CD4-positive, alpha-beta memory T cell (primary cell): ENCODE data around the gene TDRD15. TPM values are rescaled to one million over a fixed set of nuclear protein-coding genes. Genes with fewer than 3 reads are reported as not detected.
A peak's percentile ranks its signal among the peaks of the same experiment; 100 is the strongest.

ENCODE experiments used
- CTCF ChIA-PET: fragments of 350-600 bp; sonication (Branson Sonifier 250); formaldehyde crosslinking; loops from one replicate; lab custom pipeline; 2021; ENCODE audit warnings: inconsistent platforms; ENCODE audit not compliant: partially characterized antibody; lab: Charles Lee
- POLR2A ChIA-PET: fragments of 350-600 bp; sonication (Branson Sonifier 250); formaldehyde crosslinking; loops from one replicate; lab custom pipeline; 2021; ENCODE audit not compliant: partially characterized antibody; lab: Charles Lee
- DNase-seq, 5 donors: peaks; one replicate each; pipeline versions ENCODE4 v3.0.0 to v3.0.0-alpha.2; 2020 to 2022; ENCODE audit warnings: mixed read lengths in 1 of 5
- H3K27ac ChIP-seq: one replicate; pipeline ENCODE4 v1.7.0; 2013; ENCODE audit warnings: low read depth, low read length
- H3K27me3 ChIP-seq: 2 replicates; pipeline ENCODE4 v1.7.0; 2013; ENCODE audit warnings: mild to moderate bottlenecking, low read length, moderate library complexity; ENCODE audit not compliant: insufficient read depth
- H3K36me3 ChIP-seq: 2 replicates; pipeline ENCODE4 v1.7.0; 2013; ENCODE audit warnings: mild to moderate bottlenecking, low read length, moderate library complexity; ENCODE audit not compliant: insufficient read depth
- H3K4me1 ChIP-seq: 2 replicates; pipeline ENCODE4 v1.7.0; 2013; ENCODE audit warnings: mild to moderate bottlenecking, low read length, moderate library complexity; ENCODE audit not compliant: insufficient read depth
- H3K4me3 ChIP-seq, 2 donors: one replicate each; pipeline ENCODE4 v1.7.0; 2013; ENCODE audit warnings: low read length in 2 of 2, mild to moderate bottlenecking in 1 of 2
- H3K9me3 ChIP-seq, 2 donors: one replicate each; pipeline ENCODE4 v1.7.0; 2013; ENCODE audit warnings: low read length in 2 of 2, control low read depth in 1 of 2; ENCODE audit not compliant: control insufficient read depth in 1 of 2
- H3K27ac Mint-ChIP-seq, 7 donors: one replicate each; pipeline ENCODE4 v1.8.0; 2020 to 2021; ENCODE audit warnings: mixed read lengths in 7 of 7, mild to moderate bottlenecking in 6 of 7, inconsistent platforms in 3 of 7, moderate library complexity in 3 of 7
- H3K27me3 Mint-ChIP-seq, 2 donors: one replicate each; pipeline ENCODE4 v1.8.0; 2020 to 2021; ENCODE audit warnings: mixed read lengths in 2 of 2
- H3K36me3 Mint-ChIP-seq, 2 donors: one replicate each; pipeline ENCODE4 v1.8.0; 2020 to 2021; ENCODE audit warnings: mixed read lengths in 2 of 2, inconsistent platforms in 1 of 2, mild to moderate bottlenecking in 1 of 2
- H3K4me1 Mint-ChIP-seq, 4 donors: one replicate each; pipeline ENCODE4 v1.8.0; 2020 to 2021; ENCODE audit warnings: mixed read lengths in 4 of 4, mild to moderate bottlenecking in 1 of 4
- H3K4me3 Mint-ChIP-seq, 8 donors: one replicate each; pipeline ENCODE4 v1.8.0; 2020 to 2021; ENCODE audit warnings: mixed read lengths in 8 of 8, mild to moderate bottlenecking in 7 of 8, moderate library complexity in 6 of 8, inconsistent platforms in 3 of 8
- H3K9me3 Mint-ChIP-seq, 8 donors: one replicate each; pipeline ENCODE4 v1.8.0; 2020 to 2021; ENCODE audit warnings: mixed read lengths in 8 of 8, mild to moderate bottlenecking in 5 of 8, inconsistent platforms in 3 of 8, moderate library complexity in 1 of 8
- intact Hi-C: fragments of 100-400 bp; cut with micrococcal nuclease; formaldehyde crosslinking; loops from one replicate; pipeline ENCODE4 v1.15.1; 2023
- polyA plus RNA-seq, 2 donors: library from polyadenylated mRNA; unstranded; fragments of 300-500 nt; fragmentation: Illumina TruSeq; gene quantifications; one replicate each; pipeline ENCODE4 v1.2.3, GENCODE V29; 2021
- total RNA-seq, 2 experiments: library from RNA; stranded (reverse); gene quantifications; one replicate each; pipeline ENCODE4 v1.2.3, GENCODE V29; 2021

The TDRD15 gene
- total and polyA plus RNA-seq, 4 experiments from 2014 or later, result 0.03 to 0.06 (median 0.06) TPM; not detected in 1

- Histone ChIP-seq H3K4me1 (no peaks in the 10 kb centered on the region), H3K36me3 (no peaks in the 10 kb centered on the region), H3K27me3 (no peaks in the 10 kb centered on the region), H3K9me3 (no peaks in the 10 kb centered on the region), H3K27ac (no peak overlapping the region), H3K4me3 (no peak overlapping the region)
- POLR2A ChIA-PET, result no interaction called here
- Mint-ChIP-seq H3K4me1 (no peaks in the 10 kb centered on the region), H3K27ac (no peak overlapping the region), H3K4me3 (no peak overlapping the region), H3K27me3 (no peaks in the 10 kb centered on the region), H3K36me3 (no peaks in the 10 kb centered on the region), H3K9me3 (peaks cover 0 to 3% (median under 1%) of the 10 kb centered on the region in 8 donors)
- CTCF ChIA-PET, result no interaction called here
- DNase-seq, result no peak
- intact Hi-C loops, result no loop called here
These were observed 39.4 kb downstream of the TDRD15 start for GRCh38 chr2:21163213-21163612.

GRCh38 chr2:21165350-21165749 lies 41.6 kb downstream of the TDRD15 start:
- H3K4me3 ChIP-seq, result no peak overlapping the region
- Mint-ChIP-seq H3K27ac (no peak overlapping the region), H3K36me3 (no peaks in the 10 kb centered on the region), H3K4me3 (no peak overlapping the region), H3K27me3 (no peaks in the 10 kb centered on the region), H3K9me3 (peaks cover 0 to 7% (median under 1%) of the 10 kb centered on the region in 8 donors), H3K4me1 (no peaks in the 10 kb centered on the region)
- H3K27ac ChIP-seq, result no peak overlapping the region
- intact Hi-C loops, result no loop called here
- ChIA-PET POLR2A (no interaction called here), CTCF (no interaction called here)
- H3K4me1 ChIP-seq, result no peaks in the 10 kb centered on the region
- DNase-seq, result no peak
- H3K27me3 ChIP-seq, result no peaks in the 10 kb centered on the region
- no peaks in the 10 kb centered on the region for H3K9me3 ChIP-seq
- H3K36me3 ChIP-seq, result no peaks in the 10 kb centered on the region

- Mint-ChIP-seq H3K27ac (no peak overlapping the region), H3K27me3 (peaks cover 0 to 4% of the 10 kb centered on the region in 2 donors), H3K36me3 (no peaks in the 10 kb centered on the region), H3K9me3 (peaks cover 0 to 3% (median 0%) of the 10 kb centered on the region in 8 donors), H3K4me1 (no peaks in the 10 kb centered on the region), H3K4me3 (no peak overlapping the region)
- Histone ChIP-seq H3K4me1 (no peaks in the 10 kb centered on the region), H3K36me3 (no peaks in the 10 kb centered on the region), H3K4me3 (no peak overlapping the region), H3K9me3 (no peaks in the 10 kb centered on the region), H3K27ac (no peak overlapping the region), H3K27me3 (no peaks in the 10 kb centered on the region)
- intact Hi-C loops, result no loop called here
- DNase-seq, result no peak
- ChIA-PET POLR2A (no interaction called here), CTCF (no interaction called here)
These were observed 52.3 kb downstream of the TDRD15 start for GRCh38 chr2:21175895-21176646.

GRCh38 chr2:21181957-21182356 lies 58.2 kb downstream of the TDRD15 start:
- no peaks in the 10 kb centered on the region for H3K27me3 Mint-ChIP-seq
- H3K36me3 ChIP-seq, result no peaks in the 10 kb centered on the region
- no peaks in the 10 kb centered on the region for H3K4me1 ChIP-seq
- no peak overlapping the region for H3K27ac ChIP-seq
- POLR2A ChIA-PET, result no interaction called here
- H3K4me1 Mint-ChIP-seq, result no peaks in the 10 kb centered on the region
- DNase-seq, result no peak
- H3K27me3 ChIP-seq, result no peaks in the 10 kb centered on the region
- no peak overlapping the region for H3K27ac Mint-ChIP-seq
- H3K4me3 Mint-ChIP-seq, result no peak overlapping the region
- intact Hi-C loops, result no loop called here
- H3K4me3 ChIP-seq, result no peak overlapping the region
- H3K9me3 Mint-ChIP-seq, result peaks cover 0 to 5% (median 0%) of the 10 kb centered on the region in 8 donors
- CTCF ChIA-PET, result no interaction called here
- no peaks in the 10 kb centered on the region for H3K36me3 Mint-ChIP-seq
- no peaks in the 10 kb centered on the region for H3K9me3 ChIP-seq

GRCh38 chr2:21183306-21183705 lies 59.5 kb downstream of the TDRD15 start:
- DNase-seq, result no peak
- no peaks in the 10 kb centered on the region for H3K27me3 Mint-ChIP-seq
- CTCF ChIA-PET, result no interaction called here
- POLR2A ChIA-PET, result no interaction called here
- H3K27ac ChIP-seq, result no peak overlapping the region
- H3K9me3 Mint-ChIP-seq, result peaks cover 0 to 6% (median 0%) of the 10 kb centered on the region in 8 donors
- no peaks in the 10 kb centered on the region for H3K4me1 ChIP-seq
- H3K27ac Mint-ChIP-seq, result no peak overlapping the region
- H3K36me3 ChIP-seq, result no peaks in the 10 kb centered on the region
- no peaks in the 10 kb centered on the region for H3K36me3 Mint-ChIP-seq
- intact Hi-C loops, result no loop called here
- H3K4me1 Mint-ChIP-seq, result no peaks in the 10 kb centered on the region
- no peaks in the 10 kb centered on the region for H3K9me3 ChIP-seq
- no peak overlapping the region for H3K4me3 Mint-ChIP-seq
- H3K27me3 ChIP-seq, result no peaks in the 10 kb centered on the region
- no peak overlapping the region for H3K4me3 ChIP-seq

GRCh38 chr2:21183726-21184125 lies 60.0 kb downstream of the TDRD15 start:
- no peak for DNase-seq
- H3K27me3 Mint-ChIP-seq, result no peaks in the 10 kb centered on the region
- H3K27ac Mint-ChIP-seq, result no peak overlapping the region
- H3K4me1 ChIP-seq, result no peaks in the 10 kb centered on the region
- H3K4me3 ChIP-seq, result no peak overlapping the region
- no peak overlapping the region for H3K27ac ChIP-seq
- ChIA-PET CTCF (no interaction called here), POLR2A (no interaction called here)
- H3K4me3 Mint-ChIP-seq, result no peak overlapping the region
- intact Hi-C loops, result no loop called here
- no peaks in the 10 kb centered on the region for H3K36me3 ChIP-seq
- H3K9me3 Mint-ChIP-seq, result peaks cover 0 to 6% (median 0%) of the 10 kb centered on the region in 8 donors
- H3K4me1 Mint-ChIP-seq, result no peaks in the 10 kb centered on the region
- H3K27me3 ChIP-seq, result no peaks in the 10 kb centered on the region
- H3K9me3 ChIP-seq, result no peaks in the 10 kb centered on the region
- no peaks in the 10 kb centered on the region for H3K36me3 Mint-ChIP-seq

- no peaks in the 10 kb centered on the region for H3K27me3 ChIP-seq
- no peak overlapping the region for H3K4me3 Mint-ChIP-seq
- H3K9me3 Mint-ChIP-seq, result peaks cover 0 to 6% (median 2%) of the 10 kb centered on the region in 8 donors
- ChIA-PET CTCF (no interaction called here), POLR2A (no interaction called here)
- no peak for DNase-seq
- H3K9me3 ChIP-seq, result no peaks in the 10 kb centered on the region
- no peak overlapping the region for H3K27ac ChIP-seq
- H3K4me3 ChIP-seq, result no peak overlapping the region
- no peaks in the 10 kb centered on the region for H3K27me3 Mint-ChIP-seq
- H3K36me3 Mint-ChIP-seq, result no peaks in the 10 kb centered on the region
- no peaks in the 10 kb centered on the region for H3K4me1 Mint-ChIP-seq
- H3K4me1 ChIP-seq, result no peaks in the 10 kb centered on the region
- no peaks in the 10 kb centered on the region for H3K36me3 ChIP-seq
- intact Hi-C loops, result no loop called here
- peak overlapping the region in 1 of 7 donors; percentile 9 for H3K27ac Mint-ChIP-seq
These were observed 67.8 kb downstream of the TDRD15 start for GRCh38 chr2:21191535-21191934.
